Measurements from ENCODE around the gene PLPP1.
A peak's percentile ranks its signal among the peaks of the same experiment; 100 is the strongest.

PLPP1 gene

DNA sequence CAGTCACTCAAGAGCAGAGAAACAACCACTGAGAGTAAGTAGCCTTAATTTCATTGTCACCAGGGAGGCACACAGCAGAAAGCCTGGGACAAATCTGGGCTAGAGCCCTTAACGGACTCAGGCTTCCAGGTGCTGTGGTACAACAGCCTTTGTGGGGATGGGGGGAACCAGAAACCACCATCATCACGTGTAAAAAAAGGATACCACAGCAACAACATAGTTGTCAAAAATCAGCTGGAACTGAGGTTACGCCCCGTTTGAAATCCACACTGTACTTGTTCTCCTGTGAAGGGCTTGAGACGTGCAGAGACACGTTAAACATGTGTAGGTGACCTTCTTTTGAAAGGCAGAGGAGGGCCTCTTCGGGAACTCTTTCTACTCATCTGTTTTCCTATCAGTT, 16.6 kb upstream of the PLPP1 start:
- TF ChIP-seq, protein P1, sequence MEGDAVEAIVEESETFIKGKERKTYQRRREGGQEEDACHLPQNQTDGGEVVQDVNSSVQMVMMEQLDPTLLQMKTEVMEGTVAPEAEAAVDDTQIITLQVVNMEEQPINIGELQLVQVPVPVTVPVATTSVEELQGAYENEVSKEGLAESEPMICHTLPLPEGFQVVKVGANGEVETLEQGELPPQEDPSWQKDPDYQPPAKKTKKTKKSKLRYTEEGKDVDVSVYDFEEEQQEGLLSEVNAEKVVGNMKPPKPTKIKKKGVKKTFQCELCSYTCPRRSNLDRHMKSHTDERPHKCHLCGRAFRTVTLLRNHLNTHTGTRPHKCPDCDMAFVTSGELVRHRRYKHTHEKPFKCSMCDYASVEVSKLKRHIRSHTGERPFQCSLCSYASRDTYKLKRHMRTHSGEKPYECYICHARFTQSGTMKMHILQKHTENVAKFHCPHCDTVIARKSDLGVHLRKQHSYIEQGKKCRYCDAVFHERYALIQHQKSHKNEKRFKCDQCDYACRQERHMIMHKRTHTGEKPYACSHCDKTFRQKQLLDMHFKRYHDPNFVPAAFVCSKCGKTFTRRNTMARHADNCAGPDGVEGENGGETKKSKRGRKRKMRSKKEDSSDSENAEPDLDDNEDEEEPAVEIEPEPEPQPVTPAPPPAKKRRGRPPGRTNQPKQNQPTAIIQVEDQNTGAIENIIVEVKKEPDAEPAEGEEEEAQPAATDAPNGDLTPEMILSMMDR (IDR thresholded peaks at IDR 0.05; ENCODE audit: low read depth, low read length): no peak
- DNase-seq (ENCODE audit: low read depth in 2 of 2): no peak
- no peak overlapping the region for H3K4me3 ChIP-seq (replicated peaks in 1 of 2; ENCODE audit: low read depth in 2 of 2, low read length in 2 of 2)

DNA sequence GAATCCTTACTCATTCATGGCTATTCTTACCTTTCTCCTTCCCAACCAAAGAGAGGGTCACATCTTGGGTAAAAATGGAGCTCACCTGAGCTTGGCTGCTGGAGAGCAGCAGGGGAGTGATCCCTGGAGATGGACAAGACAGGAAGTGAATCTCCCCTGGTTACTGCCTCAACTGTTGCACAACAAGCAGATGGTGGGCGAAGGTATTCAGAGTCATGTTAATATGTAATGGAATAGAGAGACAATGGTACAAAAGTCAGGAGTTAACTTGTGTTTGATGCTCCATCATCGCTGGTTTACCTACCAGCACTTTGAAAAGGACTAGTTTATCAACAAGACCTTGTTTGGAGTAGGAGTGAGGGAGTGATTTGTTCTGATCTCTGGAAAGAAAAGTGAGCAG, 13.0 kb upstream of the PLPP1 start:
- TF ChIP-seq, protein P1 (IDR thresholded peaks at IDR 0.05; ENCODE audit: low read depth, low read length): no peak
- no peak overlapping the region for H3K4me3 ChIP-seq (replicated peaks in 1 of 2; ENCODE audit: low read depth in 2 of 2, low read length in 2 of 2)
- no peak for DNase-seq (ENCODE audit: low read depth in 2 of 2)

DNA sequence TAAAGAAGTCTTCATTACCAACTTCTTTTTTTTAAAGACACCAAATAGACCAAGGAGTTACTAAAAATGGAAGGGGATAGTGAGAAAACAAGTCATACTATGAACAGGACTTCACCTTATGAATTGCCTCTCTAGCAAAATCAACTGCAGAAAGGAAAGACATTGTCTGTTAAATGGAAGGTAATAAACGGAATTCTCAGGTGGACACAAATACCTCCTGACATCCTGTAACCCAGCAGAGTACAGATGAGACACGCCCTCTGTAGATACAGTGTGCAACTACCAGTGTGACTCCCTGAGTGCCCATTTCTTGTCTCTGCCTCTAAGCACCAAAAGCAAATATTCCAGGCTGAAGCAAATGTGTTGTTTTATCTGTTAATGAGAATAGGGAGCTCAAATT, 12.2 kb upstream of the PLPP1 start:
- no peak for DNase-seq (ENCODE audit: low read depth in 2 of 2)
- TF ChIP-seq, protein P1 (IDR thresholded peaks at IDR 0.05; ENCODE audit: low read depth, low read length): no peak
- no peak overlapping the region for H3K4me3 ChIP-seq (replicated peaks in 1 of 2; ENCODE audit: low read depth in 2 of 2, low read length in 2 of 2)

DNA sequence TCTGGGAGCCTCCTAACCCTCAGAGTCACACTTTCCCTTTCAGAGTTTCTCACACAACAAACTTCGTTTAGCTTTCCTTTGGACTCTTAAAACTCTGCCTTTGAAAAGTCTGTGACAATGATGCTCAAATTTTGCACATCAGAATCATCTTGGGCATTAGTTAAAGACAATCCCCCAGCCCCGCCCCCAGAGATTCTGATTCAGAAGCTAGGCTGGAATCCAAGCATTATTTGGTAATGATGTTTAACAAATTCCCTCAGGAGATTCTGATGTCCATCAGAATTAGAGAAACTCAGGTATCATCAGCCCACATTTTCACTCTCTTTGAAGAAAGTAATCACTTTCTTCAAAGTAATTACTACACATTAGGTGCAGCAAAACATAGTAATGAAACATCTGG, 9.6 kb upstream of the PLPP1 start:
- TF ChIP-seq, protein P1 (IDR thresholded peaks at IDR 0.05; ENCODE audit: low read depth, low read length): no peak

DNA sequence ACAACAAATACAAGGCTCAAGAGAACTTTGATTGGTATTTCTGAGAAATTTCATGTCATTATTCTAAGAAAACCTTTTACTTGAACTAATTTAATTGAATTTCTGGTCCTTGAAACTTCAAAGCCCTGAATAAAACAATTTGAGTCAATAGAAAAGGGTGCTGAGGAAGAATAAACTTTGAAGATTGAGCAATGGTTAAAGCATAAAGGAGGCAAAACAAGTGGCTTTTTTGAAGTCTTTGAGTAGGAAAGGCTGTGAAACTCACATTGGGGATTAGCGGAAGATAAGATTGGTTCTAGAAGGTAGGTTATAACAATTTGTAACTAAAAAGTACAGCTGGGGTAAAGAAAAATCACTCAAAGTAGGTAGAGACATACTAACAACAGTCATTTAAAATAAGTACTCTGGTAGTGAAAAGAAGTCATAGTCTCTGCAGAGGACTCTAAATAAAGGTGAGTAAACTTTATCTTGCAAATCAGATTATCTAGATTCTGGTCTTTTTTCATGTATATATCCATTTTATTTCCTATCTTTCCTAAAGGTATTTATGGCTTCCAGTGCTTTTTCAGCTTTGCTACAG, 6.4 kb upstream of the PLPP1 start:
- TF ChIP-seq, protein P1 (IDR thresholded peaks at IDR 0.05; ENCODE audit: low read depth, low read length): no peak
- no peak overlapping the region for H3K4me3 ChIP-seq (replicated peaks in 1 of 2; ENCODE audit: low read depth in 2 of 2, low read length in 2 of 2)
- no peak for DNase-seq (ENCODE audit: low read depth in 2 of 2)

More for the DNA sequence above, 9.6 kb upstream of the PLPP1 start:
- no peak overlapping the region for H3K4me3 ChIP-seq (replicated peaks in 1 of 2; ENCODE audit: low read depth in 2 of 2, low read length in 2 of 2)
- DNase-seq (ENCODE audit: low read depth in 2 of 2): peak; percentile 20 to 56

DNA sequence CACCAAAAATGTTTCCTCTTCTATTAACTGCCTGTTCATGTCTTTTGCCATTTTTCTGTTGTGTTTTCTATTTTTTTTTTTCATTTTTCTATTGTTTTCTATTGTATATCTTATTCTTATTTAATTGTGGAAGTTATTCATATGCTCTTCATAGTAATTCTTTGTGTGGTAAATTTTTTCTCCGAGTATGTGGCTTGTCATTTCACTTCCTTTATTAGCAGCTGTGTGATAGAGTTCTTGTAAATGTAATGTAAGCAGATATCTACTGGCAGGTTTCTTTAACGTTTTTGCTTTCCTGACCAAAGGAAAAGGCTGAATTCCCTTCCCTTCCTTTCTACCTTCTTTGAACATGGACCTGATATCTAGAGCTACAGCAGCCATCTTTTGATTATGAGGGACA, 5.8 kb upstream of the PLPP1 start:
- no peak overlapping the region for H3K4me3 ChIP-seq (replicated peaks in 1 of 2; ENCODE audit: low read depth in 2 of 2, low read length in 2 of 2)
- no peak for DNase-seq (ENCODE audit: low read depth in 2 of 2)
- TF ChIP-seq, protein P1 (IDR thresholded peaks at IDR 0.05; ENCODE audit: low read depth, low read length): no peak

DNA sequence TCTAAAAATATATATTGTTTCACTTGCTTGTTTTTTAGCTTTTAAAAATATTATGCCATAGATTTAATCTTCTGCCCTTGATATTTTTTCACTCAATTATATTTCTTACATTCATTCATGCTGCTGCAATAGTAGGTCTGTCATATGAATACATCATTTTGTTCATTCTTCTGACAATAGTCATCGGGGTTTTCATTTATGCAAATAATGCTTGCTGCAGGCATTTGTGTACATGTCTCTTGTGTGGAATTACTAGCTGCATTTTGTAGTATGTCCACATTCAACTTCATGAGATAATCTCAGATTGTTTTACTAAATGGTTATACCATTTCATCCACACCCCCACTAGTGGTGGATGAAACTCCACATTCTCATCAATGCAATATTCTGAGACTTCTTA, 5.3 kb upstream of the PLPP1 start:
- no peak overlapping the region for H3K4me3 ChIP-seq (replicated peaks in 1 of 2; ENCODE audit: low read depth in 2 of 2, low read length in 2 of 2)
- TF ChIP-seq, protein P1 (IDR thresholded peaks at IDR 0.05; ENCODE audit: low read depth, low read length): no peak
- DNase-seq (ENCODE audit: low read depth in 2 of 2): peak in 1 of 2 donors; percentile 74
